ENCODE measurements around the gene ZDHHC17. TPM values are rescaled to one million over a fixed set of nuclear protein-coding genes. Genes with fewer than 3 reads are reported as not detected.
A peak's percentile ranks its signal among the peaks of the same experiment; 100 is the strongest.

The ZDHHC17 gene
- total RNA-seq, 1 experiment from 2014 or later, result 20.9 TPM

DNA sequence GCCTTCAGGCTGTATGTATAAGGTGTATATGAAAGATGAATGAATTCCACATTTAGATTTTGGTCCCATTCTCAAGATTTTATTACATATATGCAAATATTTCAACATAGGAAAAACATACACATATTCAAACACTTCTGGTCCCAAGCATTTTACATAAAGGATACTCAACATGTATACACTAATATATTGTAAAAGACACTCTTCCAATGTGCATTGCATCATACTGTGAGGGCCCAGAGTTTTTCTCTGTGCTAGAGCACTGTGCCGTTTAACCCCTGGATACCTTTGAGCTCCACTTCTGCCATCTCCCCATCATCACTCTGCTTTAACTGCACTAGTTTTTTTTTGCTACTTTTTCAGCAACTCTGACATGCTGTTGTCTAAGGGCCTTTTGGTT is 48.1 kb downstream of the ZDHHC17 start:
- peaks cover 9% of the 10 kb centered on the region for H3K36me3 ChIP-seq
- no peak overlapping the region for H3K27ac ChIP-seq
- H3K9me3 ChIP-seq (replicated peaks), result no peaks in the 10 kb centered on the region
- no peaks in the 10 kb centered on the region for H3K27me3 ChIP-seq (replicated peaks)
- H3K4me3 ChIP-seq, result no peak overlapping the region
- no peak for DNase-seq (ENCODE audit: low read depth in 1 of 2, low spot score in 2 of 2)
- H3K4me1 ChIP-seq (replicated peaks), result peaks cover 6% of the 10 kb centered on the region; the same call in 1 of the 2 replicates

DNA sequence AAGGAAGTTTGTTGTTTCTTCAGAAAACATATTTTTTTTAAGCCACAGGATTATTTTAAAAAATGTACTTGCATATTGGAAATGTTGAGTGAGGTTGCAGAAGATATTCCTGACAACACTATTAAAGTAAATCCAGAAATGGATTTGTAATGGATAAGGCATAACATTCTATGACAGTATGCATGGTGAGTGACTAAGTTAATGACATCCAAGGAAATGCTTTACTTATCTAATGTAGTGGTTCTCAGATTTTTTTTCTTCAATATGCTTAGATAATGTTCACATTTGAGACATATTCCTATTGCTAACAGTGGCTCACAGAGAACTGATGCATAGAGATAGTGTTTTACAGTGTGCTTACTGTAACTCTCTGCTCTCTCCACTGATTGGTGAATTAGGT is 49.4 kb downstream of the ZDHHC17 start:
- no peak for DNase-seq (ENCODE audit: low read depth in 1 of 2, low spot score in 2 of 2)
- H3K36me3 ChIP-seq, result peaks cover 10% of the 10 kb centered on the region
- peaks cover 6% of the 10 kb centered on the region; the same call in 1 of the 2 replicates for H3K4me1 ChIP-seq (replicated peaks)
- no peak overlapping the region for H3K27ac ChIP-seq
- no peaks in the 10 kb centered on the region for H3K27me3 ChIP-seq (replicated peaks)
- H3K4me3 ChIP-seq, result no peak overlapping the region
- no peaks in the 10 kb centered on the region for H3K9me3 ChIP-seq (replicated peaks)

GRCh38 chr12:76813972-76814371 is 50.1 kb downstream of the ZDHHC17 start:
- no peak for DNase-seq (ENCODE audit: low read depth in 1 of 2, low spot score in 2 of 2)
- H3K27me3 ChIP-seq (replicated peaks), result no peaks in the 10 kb centered on the region
- H3K36me3 ChIP-seq, result peaks cover 13% of the 10 kb centered on the region
- peaks cover 6% of the 10 kb centered on the region; the same call in 1 of the 2 replicates for H3K4me1 ChIP-seq (replicated peaks)
- H3K27ac ChIP-seq, result no peak overlapping the region
- H3K9me3 ChIP-seq (replicated peaks), result no peaks in the 10 kb centered on the region
- H3K4me3 ChIP-seq, result no peak overlapping the region

GRCh38 chr12:76820888-76821482 is 57.1 kb downstream of the ZDHHC17 start:
- no peak overlapping the region for H3K4me3 ChIP-seq
- H3K4me1 ChIP-seq (replicated peaks), result no peaks in the 10 kb centered on the region

DNA sequence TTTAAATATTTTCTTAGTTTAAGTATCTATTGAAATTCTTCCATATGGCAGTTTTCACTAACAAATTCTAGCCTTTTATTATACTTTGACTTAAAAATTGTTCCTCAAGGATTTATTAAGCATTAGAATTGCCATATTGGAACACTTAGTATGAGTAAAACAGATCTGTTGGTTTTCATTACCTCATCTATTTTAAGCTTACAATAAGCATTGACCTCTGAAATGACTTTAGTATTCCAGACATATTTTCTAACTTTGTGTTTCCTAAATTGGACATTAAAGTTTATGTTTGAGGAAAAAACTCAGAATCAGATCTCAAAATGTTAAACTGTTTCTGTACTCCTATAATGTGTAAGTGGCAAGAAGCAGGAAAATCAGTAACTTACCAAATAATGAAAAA is 66.5 kb downstream of the ZDHHC17 start:
- Histone ChIP-seq H3K4me1 (replicated peaks) (no peaks in the 10 kb centered on the region), H3K27ac (no peak overlapping the region), H3K27me3 (replicated peaks) (no peaks in the 10 kb centered on the region), H3K9me3 (replicated peaks) (no peaks in the 10 kb centered on the region), H3K36me3 (peaks cover 6% of the 10 kb centered on the region; the same call in 1 of the 2 replicates), H3K4me3 (no peak overlapping the region)
- DNase-seq (ENCODE audit: low read depth in 1 of 2, low spot score in 2 of 2), result no peak

More at GRCh38 chr12:76820888-76821482, 57.1 kb downstream of the ZDHHC17 start:
- Histone ChIP-seq H3K36me3 (peaks cover 11% of the 10 kb centered on the region; the same call in 1 of the 2 replicates), H3K27ac (no peak overlapping the region), H3K9me3 (replicated peaks) (no peaks in the 10 kb centered on the region), H3K27me3 (replicated peaks) (no peaks in the 10 kb centered on the region)
- DNase-seq (ENCODE audit: low read depth in 1 of 2, low spot score in 2 of 2), result peak in 1 of 2 experiments; percentile 22

DNA sequence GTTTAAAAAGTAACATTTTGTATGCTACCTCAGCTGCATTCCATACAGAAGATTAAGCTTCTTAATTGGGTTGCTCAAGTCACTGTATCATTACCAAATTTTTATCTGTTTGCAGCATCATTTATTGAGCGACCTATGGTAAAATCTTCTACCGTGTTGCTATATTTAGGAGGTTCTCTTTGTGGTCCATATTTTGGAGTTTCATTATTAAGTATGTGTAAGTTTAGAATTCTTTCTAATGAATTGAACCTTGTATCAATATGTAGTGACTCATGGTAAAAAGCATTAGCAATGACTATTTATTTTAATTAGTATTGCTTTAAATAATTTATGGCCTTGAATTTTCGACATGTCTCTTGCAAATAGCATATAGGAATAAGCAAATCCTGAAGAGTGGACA is 72.7 kb downstream of the ZDHHC17 start:
- H3K4me3 ChIP-seq, result no peak overlapping the region
- no peaks in the 10 kb centered on the region for H3K9me3 ChIP-seq (replicated peaks)
- H3K27ac ChIP-seq, result no peak overlapping the region
- no peaks in the 10 kb centered on the region for H3K27me3 ChIP-seq (replicated peaks)
- no peak for DNase-seq (ENCODE audit: low read depth in 1 of 2, low spot score in 2 of 2)
- H3K4me1 ChIP-seq (replicated peaks), result no peaks in the 10 kb centered on the region
- peaks cover 4% of the 10 kb centered on the region; the same call in 1 of the 2 replicates for H3K36me3 ChIP-seq

DNA sequence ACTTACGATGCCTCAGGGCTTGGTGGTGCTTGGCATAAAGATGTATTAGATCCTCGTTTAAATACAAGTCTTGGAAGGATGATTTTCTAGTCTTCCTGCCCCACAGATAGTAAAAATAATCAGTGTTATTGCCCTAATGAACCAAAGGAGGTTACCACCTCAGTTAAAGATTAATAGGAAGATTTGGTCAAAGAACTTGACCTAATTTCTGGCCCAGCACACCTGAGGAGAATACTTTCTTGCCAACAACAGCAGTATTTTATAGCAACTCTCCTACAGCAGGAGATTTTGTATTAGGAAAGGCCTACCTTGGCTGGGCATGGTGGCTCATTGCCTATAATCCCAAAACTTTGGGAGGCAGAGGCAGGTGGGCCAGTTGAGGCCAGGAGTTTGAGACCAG is 83.3 kb downstream of the ZDHHC17 start:
- Histone ChIP-seq H3K27ac (no peak overlapping the region), H3K9me3 (replicated peaks) (no peaks in the 10 kb centered on the region), H3K36me3 (peaks cover 22% of the 10 kb centered on the region; the same call in 1 of the 2 replicates), H3K27me3 (replicated peaks) (no peaks in the 10 kb centered on the region), H3K4me3 (no peak overlapping the region), H3K4me1 (replicated peaks) (no peaks in the 10 kb centered on the region)
- DNase-seq (ENCODE audit: low read depth in 1 of 2, low spot score in 2 of 2), result no peak

DNA sequence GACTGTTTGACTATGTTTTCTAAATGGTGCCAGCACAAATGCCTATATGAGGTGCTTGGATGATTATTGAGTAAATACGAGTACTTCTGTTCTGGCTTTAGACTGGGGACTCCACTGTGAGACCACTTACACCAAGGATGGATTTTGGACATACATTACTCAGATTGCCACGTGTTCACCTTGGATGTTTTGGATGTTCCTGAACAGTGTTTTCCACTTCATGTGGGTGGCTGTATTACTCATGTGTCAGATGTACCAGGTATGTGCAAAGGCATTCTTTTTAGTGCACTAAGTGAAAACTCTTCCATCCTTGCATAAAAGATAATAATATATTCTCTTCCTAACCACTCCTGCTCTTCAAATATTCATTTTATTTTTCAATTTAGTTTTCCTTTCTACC is 84.2 kb downstream of the ZDHHC17 start:
- Histone ChIP-seq H3K36me3 (peaks cover 24% of the 10 kb centered on the region), H3K4me1 (replicated peaks) (no peaks in the 10 kb centered on the region), H3K27ac (no peak overlapping the region), H3K9me3 (replicated peaks) (no peaks in the 10 kb centered on the region), H3K4me3 (no peak overlapping the region), H3K27me3 (replicated peaks) (no peaks in the 10 kb centered on the region)
- no peak for DNase-seq (ENCODE audit: low read depth in 1 of 2, low spot score in 2 of 2)

GRCh38 chr12:76852106-76852505 is 88.2 kb downstream of the ZDHHC17 start:
- DNase-seq (ENCODE audit: low read depth in 1 of 2, low spot score in 2 of 2), result no peak
- H3K27ac ChIP-seq, result no peak overlapping the region
- H3K4me1 ChIP-seq (replicated peaks), result no peaks in the 10 kb centered on the region
- peaks cover 38% of the 10 kb centered on the region for H3K36me3 ChIP-seq
- H3K9me3 ChIP-seq (replicated peaks), result no peaks in the 10 kb centered on the region; the same call in 1 of the 2 replicates
- no peak overlapping the region for H3K4me3 ChIP-seq
- no peaks in the 10 kb centered on the region; the same call in 1 of the 2 replicates for H3K27me3 ChIP-seq (replicated peaks)

- Histone ChIP-seq H3K4me3 (no peak overlapping the region), H3K36me3 (peaks cover 49% of the 10 kb centered on the region), H3K9me3 (replicated peaks) (no peaks in the 10 kb centered on the region; the same call in 1 of the 2 replicates), H3K27ac (no peak overlapping the region), H3K4me1 (replicated peaks) (no peaks in the 10 kb centered on the region), H3K27me3 (replicated peaks) (no peaks in the 10 kb centered on the region; the same call in 1 of the 2 replicates)
- no peak for DNase-seq (ENCODE audit: low read depth in 1 of 2, low spot score in 2 of 2)
These were observed 91.4 kb downstream of the ZDHHC17 start for GRCh38 chr12:76855271-76855670.

- no peak for DNase-seq (ENCODE audit: low read depth in 1 of 2, low spot score in 2 of 2)
- Histone ChIP-seq H3K27ac (no peak overlapping the region), H3K9me3 (replicated peaks) (no peaks in the 10 kb centered on the region; the same call in 1 of the 2 replicates), H3K4me1 (replicated peaks) (no peaks in the 10 kb centered on the region), H3K4me3 (no peak overlapping the region), H3K27me3 (replicated peaks) (no peaks in the 10 kb centered on the region; the same call in 1 of the 2 replicates), H3K36me3 (peaks cover 50% of the 10 kb centered on the region)
These were observed 92.2 kb downstream of the ZDHHC17 start for GRCh38 chr12:76856018-76856644.

- Histone ChIP-seq H3K4me1 (replicated peaks) (peaks cover 25% of the 10 kb centered on the region), H3K36me3 (peaks cover 59% of the 10 kb centered on the region), H3K27me3 (replicated peaks) (no peaks in the 10 kb centered on the region; the same call in 1 of the 2 replicates), H3K27ac (no peak overlapping the region), H3K4me3 (no peak overlapping the region), H3K9me3 (replicated peaks) (no peaks in the 10 kb centered on the region; the same call in 1 of the 2 replicates)
- DNase-seq (ENCODE audit: low read depth in 1 of 2, low spot score in 2 of 2), result no peak
These were observed 95.7 kb downstream of the ZDHHC17 start for GRCh38 chr12:76859611-76860010.

GRCh38 chr12:76860256-76860655 is 96.3 kb downstream of the ZDHHC17 start:
- no peak overlapping the region for H3K4me3 ChIP-seq
- peaks cover 59% of the 10 kb centered on the region for H3K36me3 ChIP-seq
- H3K4me1 ChIP-seq (replicated peaks), result peaks cover 32% of the 10 kb centered on the region
- H3K9me3 ChIP-seq (replicated peaks), result no peaks in the 10 kb centered on the region; the same call in 1 of the 2 replicates
- no peak for DNase-seq (ENCODE audit: low read depth in 1 of 2, low spot score in 2 of 2)
- H3K27ac ChIP-seq, result no peak overlapping the region
- no peaks in the 10 kb centered on the region for H3K27me3 ChIP-seq (replicated peaks)

- Histone ChIP-seq H3K36me3 (peaks cover 39% of the 10 kb centered on the region), H3K9me3 (replicated peaks) (no peaks in the 10 kb centered on the region), H3K4me3 (no peak overlapping the region), H3K4me1 (replicated peaks) (peaks cover 54% of the 10 kb centered on the region), H3K27ac (peak overlapping the region; percentile 67), H3K27me3 (replicated peaks) (no peaks in the 10 kb centered on the region)
- peak; percentile 73 for DNase-seq (ENCODE audit: low read depth in 1 of 2, low spot score in 2 of 2)
These were observed 99.2 kb downstream of the ZDHHC17 start for GRCh38 chr12:76863005-76863670.
